GM21529 (cell line): Measurements from ENCODE around the gene FAM107B.
A peak's percentile ranks its signal among the peaks of the same experiment; 100 is the strongest.

Source experiments
- ATAC-seq: cut with Tn5 transposase; IDR thresholded peaks from one replicate; pipeline ENCODE4 v1.9.1; 2021; ENCODE audit not compliant: unreplicated experiment

FAM107B gene

DNA sequence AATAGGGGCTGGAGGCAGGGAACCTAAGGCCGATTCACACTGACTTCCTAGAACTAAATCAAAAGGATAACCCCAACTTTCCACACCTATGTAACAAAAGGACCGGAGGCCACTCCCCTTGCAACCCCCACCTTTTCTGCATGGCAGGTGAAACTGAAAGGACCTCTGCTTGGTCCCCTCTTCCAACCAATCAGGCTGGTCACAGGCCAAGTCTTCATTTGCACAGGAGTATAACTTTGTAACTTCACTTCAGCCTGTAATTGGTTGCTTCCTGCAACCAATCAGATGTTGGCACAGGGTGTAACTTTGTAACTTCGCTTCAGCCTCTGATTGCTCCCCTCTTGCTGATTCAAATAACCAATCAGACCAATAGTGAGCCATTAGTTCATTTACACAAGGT is 190.0 kb downstream of the FAM107B start:
- ATAC-seq, result no peak

DNA sequence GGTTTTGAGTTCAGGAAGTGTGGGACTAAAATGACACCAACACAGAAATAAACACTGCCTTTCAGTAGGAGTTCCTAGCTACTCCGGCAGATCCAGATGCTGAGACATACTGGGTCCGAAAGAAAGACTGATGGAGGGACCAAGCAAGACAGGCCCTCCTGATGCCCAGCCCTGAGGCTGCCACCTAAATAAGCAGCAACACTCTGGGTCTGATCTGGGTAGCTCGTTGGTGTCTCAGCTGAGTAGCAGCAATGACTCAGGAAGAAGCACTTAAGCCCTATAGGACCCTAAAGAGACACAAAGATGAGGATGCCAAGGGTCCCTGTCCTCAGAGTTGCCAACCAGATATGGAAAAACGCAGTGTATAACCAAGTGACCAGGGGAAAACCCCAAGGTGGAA is 190.7 kb downstream of the FAM107B start:
- no peak for ATAC-seq

DNA sequence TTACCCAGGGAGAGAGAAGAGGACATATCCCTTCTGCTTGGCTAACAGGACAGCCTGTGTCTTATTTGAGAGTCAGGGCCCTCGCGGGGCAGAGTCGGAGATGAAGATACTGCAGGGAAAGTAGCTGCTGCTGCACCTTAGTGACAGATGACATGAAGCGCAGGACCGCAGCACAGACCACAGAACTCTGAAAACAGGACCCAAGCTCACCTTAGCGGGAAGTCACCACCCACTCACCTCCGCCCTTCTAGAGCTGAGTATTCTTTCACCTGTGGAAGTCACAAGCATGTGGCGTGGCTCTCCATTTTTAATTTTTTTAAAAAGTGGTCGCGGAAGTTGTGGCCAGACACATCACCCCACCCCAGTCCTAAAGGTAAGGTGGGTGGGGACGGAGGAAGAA is 191.4 kb downstream of the FAM107B start:
- peak; percentile 64 for ATAC-seq

DNA sequence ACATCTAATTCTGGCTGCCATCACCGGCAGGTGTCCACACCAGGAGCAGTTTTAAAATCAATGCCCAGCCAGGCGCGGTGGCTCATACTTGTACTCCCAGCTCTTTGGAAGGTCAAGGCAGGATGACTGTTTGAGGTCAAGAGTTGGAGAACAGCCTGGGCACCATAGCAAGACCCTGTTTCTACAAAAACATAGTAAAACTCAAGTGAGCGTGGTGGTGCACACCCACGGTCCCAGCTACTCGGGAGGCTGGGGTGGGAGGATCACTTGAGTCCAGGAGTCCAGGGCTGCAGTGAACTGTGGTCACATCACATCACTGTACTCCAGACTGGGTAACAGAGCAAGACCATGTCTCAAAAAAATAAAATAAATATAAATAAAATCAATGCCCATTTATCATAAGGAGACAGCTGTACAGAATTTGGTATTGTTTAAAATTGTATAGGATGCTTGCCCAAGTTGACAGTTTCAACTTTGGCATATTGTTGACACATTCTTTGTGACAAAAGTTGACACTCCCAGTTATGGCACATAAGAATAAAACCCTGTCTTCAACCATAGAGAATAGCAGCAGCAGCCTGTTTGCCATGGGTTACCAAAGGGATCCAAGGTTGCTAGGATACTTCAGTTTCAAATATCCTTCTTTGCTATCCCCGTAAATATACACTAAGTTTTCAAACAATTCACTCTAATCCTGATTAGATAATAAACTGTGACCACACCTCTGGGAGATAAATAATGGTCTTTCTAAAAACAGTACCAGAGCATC is 193.0 kb downstream of the FAM107B start:
- ATAC-seq, result no peak

DNA sequence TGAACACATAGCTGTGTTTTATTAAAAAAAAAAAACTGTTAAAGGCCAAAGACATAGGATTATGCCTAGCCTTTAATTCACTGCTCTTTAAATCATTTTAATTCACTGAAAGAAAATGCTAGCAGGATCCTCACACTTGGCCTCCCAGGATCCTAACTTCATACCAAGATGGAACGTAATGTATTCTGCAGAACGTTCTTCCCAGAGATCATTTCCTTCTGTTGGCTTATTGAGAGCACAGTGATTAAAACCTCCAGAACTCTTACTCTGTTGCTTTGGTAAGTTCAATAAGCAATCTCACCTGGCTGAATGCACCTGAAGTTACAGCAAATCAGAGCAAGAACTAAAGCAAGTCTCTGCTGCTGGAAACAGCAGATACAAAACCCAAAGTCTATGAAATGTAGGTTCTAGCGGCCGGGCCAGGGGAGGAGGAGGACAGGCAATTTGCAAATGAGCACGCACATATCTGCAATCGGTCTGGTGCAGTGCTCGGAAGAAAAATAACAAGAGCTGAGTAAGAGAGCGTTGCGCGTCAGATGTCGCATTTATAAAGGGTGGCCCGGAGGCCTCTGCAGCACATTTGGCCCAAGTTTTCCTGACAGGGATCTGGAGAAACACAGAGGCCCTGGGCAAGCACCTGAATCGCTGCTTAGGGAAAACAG is 193.9 kb downstream of the FAM107B start:
- ATAC-seq, result no peak

DNA sequence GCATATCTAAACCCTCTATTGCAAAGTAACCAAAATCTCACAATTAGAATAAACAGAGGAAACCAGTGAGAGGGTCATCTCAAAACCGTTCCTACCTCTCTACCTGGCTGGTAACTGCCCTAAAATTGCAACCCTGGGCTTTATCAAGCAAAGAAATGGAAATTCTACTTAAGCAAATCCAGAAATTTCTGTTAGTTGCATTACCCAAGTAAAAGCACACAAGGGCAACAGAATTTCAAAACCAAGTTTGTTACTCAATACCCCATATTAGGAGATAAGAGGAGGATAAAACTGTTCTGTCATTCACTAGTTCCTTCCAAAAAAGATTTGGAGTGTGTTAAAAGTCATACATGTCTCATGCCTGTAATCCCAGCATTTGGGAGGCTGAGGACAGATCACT is 195.3 kb downstream of the FAM107B start:
- no peak for ATAC-seq

DNA sequence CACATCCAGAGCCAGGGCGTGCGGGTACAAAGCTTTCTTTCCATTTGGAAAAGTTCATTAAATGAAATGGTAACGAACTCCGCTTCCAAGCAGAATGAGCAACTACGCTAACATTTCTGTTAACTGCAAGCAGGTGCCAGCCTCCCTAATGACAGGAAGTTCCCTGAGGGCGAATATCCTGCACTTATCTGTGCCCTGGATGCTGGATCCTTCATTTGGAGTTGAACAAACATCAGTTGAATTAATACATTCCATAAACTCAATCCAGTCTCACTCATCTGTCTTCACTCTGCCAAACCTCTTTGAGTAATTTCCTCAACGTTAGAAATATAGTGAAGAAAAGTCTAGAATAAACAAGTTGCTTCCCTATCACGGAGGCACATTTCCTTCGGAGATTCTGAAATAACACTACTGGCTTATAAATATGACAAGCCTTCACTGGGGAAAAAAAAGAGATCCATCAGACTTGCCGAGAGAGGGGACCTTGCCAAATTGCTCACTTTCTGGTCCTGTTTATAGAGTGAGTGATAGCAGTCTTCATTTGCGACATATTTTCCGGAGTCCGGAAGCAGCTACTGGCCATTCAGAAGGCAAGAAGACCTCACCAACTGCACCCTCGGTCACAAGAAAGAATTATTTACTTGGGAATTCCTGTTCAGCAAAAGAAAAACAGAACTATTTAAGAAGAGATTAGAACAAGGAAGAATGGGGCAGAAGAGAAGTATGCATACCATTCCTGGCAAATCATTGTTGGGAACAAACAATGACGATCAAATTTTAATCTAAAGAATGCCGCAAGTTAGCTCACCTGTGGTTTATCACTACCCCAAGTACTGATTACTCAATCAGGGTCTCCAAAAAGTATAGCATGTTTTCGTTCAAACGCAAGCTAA is 196.4 kb downstream of the FAM107B start:
- ATAC-seq, result no peak

DNA sequence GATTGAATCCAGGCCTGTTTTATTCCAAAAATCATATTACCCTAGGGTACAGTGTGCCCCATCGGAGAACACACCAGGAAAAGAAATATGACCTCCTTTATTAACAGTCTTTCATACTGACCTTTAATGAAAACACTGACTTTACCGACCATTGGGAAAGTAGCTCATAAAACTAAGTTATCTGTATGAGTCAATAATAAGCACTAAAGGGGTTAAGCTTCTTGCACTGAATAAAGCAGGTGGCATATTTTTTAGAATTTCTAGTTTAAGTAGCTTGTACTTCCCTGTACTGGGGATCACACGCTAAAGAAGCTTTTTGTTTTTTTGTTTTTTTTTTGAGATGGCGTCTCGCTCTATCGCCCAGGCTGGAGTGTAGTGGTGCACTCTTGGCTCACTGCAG is 199.8 kb downstream of the FAM107B start:
- ATAC-seq, result no peak

DNA sequence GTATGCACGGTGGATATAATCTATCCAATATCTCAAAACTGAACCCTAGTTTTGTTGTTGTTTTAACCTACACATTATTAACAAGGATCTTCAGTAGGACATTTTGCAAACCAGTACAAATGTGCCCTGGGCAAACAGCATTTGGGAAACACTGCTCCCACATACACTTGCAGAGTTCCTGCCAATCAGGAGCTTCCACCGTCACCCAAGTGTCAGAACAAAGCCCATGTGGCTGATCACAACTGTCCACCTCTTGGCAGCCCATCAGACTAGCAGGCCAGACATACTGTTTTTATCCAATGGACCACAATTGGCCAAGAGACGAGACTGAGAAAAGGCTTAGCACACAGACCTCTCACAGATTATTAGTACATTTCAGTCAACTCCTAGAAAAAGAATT is 200.4 kb downstream of the FAM107B start:
- ATAC-seq, result no peak

DNA sequence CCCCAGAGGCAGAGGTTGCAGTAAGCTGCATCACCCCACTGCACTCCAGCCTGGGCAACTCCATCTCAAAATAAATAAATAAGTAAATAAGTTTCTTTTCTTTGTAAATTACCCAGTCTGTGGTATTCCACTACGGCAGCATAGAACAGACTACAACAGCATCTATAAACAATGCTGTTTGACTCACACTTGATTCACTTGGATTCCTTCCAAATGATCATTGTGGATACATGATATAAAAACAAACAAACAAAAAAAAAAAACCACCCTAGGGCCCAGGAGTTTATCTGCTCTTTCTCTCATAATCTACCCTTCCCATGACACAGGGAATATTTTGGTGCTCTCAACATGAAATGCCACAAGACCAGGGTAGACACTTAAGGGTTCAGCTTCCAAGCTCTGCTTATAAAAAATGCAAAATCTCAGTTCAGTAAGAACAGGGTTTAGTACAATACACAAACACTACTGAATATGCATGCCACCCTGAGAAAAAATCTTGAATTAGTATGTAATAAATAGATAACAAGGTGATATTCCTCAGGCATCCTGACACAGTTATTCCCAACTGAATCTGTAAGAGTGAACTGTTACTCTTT is 200.9 kb downstream of the FAM107B start:
- no peak for ATAC-seq

DNA sequence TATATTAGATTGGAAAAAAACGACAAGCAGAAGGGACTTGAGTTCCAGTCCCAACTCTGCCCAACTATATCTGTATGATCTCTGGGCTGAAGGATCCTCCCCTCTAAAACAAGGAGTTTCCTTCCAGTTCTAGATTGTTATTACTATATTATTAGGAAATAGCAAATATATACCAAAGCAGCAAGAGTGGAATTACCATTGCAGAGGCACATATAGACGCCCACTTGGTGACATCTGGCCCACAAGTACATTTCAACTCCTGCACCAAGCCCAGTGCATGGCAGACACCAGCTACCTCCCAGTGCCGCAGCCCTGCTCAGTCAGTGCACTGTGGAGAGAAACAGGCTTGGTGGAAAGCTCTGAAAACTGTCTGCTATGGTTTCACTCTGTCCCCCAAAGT is 201.9 kb downstream of the FAM107B start:
- no peak for ATAC-seq

DNA sequence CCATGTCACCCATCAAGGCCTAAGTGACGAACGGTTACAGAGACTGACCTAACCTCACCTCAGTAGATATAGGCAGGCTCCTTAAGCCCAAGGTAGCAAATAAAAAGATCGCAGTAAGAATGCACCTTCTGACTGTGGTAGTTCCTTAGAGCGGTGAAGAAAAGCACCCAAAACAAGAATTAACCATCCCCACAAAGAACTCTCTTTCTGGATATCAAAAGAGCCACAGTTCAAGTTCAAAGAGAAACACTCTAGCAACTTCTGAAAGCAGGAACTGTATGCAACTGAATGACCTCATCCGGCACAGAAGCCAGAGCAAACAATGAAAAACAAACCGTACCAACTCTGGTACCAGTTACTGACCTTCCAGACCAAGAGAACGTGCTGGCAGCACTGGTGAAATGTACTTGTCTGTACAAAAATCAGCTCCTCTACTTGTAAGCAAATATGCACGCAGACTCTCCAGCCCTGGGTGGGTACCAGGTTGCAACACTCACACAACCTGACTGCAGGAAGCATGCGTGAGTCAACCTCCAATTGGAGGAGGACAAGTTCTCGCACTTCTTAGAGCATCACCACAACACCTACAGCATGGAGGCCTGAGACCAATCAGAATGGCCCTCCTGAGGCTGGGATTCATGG is 202.7 kb downstream of the FAM107B start:
- peak; percentile 72 for ATAC-seq

DNA sequence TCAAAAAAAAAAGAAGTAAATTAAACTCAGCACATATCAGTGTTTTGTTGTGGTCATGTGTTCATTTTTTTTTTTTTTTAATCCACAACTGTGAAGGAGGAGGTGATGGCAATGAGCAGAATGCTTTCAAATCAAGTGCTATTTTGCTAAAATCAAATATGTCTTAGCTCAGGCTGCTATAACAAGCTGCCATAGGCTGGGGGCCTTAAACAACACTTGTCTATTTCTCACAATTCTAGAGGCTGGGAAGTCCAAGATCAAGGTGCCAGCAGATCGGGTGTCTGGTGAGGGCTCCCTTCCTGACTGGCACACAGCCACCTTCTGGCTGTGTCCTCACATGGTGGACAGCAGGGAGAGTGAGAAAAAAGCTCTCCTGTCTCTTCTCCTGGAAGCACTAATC is 203.9 kb downstream of the FAM107B start:
- no peak for ATAC-seq

DNA sequence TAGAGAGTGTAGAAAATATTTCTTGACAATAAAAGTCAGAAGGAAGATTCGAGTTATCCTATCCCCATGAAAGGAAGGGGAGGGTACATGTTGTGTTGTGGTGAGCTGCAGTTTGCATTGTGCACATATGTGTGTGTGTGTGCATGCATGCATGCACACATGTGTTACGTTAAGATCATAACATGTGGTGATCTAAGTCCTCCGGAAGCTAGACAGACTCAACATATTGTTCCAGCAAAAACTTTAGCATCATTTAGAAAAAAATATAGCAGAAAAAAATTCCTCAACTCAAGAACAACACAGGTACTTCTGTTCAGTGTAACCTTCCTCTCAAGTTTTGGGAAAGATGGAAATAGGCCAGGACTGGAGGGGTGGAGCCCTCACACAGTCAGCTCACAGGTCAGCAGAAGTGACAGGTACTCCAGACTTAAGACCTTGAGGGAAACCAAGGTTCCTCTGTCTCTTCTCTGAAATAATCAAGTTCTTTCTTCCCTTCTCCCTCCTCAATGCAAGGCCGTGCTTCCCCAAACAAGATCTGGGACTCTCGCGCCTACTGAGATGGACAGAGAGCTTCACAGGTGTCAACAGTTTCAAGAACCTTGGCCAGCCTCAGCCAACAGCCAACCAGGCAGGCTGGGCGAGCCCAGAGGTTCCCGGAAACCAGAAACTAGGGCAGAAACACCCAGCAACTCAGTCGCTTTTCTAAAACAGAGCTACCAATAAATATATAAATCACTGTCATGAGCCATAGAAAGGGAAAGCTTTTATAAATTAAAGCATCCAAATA is 205.2 kb downstream of the FAM107B start:
- no peak for ATAC-seq

DNA sequence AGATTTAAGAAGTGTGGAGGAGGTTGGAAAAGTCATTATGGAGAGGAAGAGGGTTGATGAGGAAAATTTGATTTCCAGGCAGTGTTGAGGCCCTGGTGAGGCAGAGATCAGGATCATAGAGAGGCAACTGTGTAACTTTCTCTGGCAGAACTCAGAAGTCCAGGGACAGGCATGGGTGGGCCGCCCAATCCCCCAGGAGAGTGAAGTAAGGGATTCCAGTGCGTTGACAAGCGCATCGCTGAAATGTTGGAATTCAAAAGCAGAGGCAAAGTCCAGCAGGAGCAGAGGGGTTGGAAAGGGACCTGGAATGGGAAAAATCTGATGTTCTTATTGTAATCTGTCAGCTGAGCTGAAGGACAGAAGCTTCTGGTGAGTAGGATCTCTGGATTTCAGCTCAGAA is 207.3 kb downstream of the FAM107B start:
- ATAC-seq, result no peak

DNA sequence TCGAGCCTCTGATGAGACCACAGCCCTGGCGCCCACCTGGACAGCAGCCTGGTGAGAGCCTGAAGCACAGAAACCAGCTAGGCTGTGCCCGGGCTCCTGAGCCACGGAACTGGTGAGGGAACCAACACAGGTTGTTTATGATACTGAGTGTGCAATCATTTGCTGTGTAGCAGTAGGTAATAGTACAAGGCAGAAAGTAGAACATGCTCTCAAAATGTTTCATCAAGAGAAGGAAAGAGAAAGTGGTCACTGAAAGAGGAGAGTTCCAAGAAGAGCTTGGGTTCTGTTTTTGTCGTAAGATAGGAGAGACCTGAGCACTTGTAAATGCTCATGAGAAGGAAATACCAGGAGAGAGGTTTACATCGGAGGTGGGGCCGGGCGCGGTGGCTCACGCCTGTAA is 208.2 kb downstream of the FAM107B start:
- ATAC-seq, result no peak

DNA sequence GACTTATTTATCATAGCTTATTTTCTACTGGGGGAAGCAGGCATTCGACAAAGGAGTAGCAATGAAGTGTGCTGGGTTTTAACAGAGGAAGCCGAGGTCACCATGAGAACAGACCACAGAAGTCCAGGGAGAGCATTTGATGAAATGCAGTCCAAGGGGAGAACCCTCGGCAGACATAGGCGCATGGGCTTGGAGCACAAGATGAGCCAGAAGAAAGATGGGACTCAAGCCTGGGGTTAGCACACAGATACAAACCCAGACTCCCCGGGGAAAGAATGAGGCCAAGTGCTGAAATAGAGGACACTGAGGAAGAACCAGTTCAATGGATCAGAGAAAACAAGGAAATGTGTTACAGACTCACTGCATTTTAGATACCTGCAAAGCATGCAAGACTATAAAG is 209.5 kb downstream of the FAM107B start:
- no peak for ATAC-seq

DNA sequence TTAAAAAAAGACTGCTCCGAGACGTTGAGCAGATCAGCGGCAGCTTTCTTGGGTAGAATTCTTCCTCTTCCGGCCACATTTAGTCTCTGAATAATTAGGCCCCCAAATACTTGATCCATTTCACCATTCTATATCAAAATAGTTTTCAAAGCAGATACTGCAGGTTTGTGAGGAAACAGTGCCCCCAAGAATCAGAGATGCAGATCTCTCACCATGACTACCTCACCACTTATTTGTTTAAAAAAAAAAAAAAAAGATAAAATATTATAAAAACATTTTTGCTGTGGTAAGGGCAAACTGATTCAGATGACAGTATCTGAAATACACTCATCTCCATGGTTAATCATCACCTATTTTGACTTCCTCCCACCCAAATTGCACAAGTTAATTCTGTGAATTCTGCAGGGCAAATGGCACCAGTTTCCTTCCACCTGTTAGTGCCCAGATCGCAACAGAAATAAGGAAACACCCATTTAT is 210.4 kb downstream of the FAM107B start:
- ATAC-seq, result peak; percentile 37

DNA sequence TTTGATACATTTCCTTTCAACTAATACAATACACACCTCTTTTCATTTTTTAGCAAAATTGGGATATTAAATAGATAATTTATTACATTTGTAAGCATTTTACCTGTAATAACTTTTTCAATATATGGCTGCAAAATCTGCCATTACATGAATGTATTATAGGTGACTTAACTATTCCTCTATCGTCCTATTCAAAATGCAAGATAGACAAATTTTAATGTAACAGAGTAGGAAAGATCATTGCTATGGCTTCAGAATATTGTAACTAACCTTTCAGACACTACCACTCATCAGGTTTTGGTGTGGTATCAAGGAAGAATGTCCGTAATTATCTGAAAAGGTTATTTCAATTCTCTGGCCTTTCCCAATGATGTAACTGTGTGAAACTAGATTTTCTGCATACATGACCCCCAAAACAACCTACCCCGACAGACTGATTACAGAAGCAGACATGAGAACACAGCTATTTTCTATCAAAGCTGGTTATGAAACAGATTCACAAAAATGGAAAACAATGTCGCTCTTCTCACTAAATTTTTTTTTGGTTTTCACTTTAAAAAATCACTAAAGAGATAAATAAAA is 211.2 kb downstream of the FAM107B start:
- ATAC-seq, result no peak

DNA sequence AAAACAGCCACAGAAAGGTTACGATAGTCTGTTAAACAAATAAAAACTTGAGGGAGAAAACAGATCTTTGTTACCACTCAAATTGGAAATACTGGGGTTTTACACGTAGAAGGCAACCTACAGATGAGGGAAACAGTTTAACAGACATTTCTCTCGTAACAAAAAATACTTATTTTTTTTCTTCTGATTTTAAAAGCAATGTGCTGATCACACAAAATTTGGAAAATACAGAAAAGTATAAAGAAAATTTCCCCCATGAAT is 211.7 kb downstream of the FAM107B start:
- ATAC-seq, result no peak
